Stimulated activated CD8-positive, alpha-beta memory T cell treated with anti-CD3 and anti-CD28 coated beads, Interleukin-12 subunit alpha, Interleukin-12 subunit beta, amount 100 ng/mL, for 24 hours (primary cell): Measurements from ENCODE around the gene IRAK1.

ENCODE experiments used
- DNase-seq: peaks from one replicate; pipeline ENCODE4 v3.0.0-alpha.2; 2020; ENCODE audit errors: extremely low read depth

IRAK1 gene

GRCh38 chrX:154019061-154019621 is 561 bp downstream of the IRAK1 start:
- DNase-seq, result no peak

DNA sequence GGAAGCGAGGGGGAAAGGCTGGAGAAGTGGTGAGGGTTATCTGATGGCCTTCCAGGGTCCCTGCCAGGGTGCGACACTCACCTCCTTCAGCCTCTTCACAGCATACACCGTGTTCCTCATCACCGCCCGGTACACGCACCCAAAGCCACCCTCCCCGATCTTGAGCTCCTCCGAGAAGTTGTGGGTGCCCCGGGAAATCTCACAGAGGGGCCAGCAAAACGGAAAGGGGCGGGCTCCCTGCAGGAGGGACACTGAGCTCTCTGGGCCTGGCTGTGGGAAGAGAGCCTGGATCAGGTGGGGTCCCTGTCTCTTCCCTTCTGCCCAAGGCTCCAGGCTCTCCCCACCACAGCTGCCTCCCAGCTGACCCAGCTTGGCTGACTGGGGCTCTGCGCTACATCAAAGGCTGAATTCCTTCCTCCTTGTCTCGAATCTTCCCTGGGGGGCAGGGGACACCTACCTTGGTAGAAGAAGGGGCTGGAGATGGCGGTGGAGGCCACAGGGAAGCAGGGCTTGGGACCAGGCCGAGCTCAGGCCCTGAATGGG is 1.1 kb downstream of the IRAK1 start:
- no peak for DNase-seq

- no peak for DNase-seq
Observed at GRCh38 chrX:154017766-154018517, 1.8 kb downstream of the IRAK1 start.

DNA sequence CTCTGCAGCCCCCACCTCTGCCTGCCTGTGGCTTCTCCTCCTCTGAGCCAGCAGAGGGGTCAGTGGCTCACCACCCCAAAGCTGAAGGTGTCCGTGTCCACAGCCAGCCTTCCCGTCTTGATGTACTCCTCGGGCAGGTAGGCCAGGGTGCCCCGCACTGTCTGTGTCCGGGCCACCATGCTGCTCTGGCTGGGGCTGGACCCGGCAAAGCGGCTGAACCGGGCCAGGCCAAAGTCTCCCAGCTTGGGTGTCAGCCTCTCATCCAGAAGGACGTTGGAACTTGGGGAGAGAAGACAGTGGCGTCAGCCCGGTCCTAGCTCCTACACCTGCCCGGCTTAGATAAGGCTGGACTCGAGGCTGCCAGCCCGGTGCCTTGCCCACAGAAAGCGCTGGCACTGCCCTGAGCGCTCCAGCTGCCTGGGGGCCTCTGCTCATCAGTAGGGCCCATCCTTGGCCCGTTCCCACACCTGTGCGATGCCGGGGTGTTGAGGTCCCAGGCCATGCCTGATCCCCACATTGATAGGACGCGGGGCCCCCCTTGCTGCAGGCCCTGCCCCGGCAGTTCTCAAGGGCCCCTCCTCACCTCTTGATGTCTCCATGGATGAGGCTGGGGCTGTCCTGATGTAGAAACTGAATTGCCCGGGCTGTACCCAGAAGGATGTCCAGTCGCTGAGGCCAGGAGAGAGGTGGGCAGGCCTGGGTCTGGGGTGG is 3.2 kb downstream of the IRAK1 start:
- no peak for DNase-seq

- no peak for DNase-seq
Observed at GRCh38 chrX:154015581-154016264, 4.0 kb downstream of the IRAK1 start.

DNA sequence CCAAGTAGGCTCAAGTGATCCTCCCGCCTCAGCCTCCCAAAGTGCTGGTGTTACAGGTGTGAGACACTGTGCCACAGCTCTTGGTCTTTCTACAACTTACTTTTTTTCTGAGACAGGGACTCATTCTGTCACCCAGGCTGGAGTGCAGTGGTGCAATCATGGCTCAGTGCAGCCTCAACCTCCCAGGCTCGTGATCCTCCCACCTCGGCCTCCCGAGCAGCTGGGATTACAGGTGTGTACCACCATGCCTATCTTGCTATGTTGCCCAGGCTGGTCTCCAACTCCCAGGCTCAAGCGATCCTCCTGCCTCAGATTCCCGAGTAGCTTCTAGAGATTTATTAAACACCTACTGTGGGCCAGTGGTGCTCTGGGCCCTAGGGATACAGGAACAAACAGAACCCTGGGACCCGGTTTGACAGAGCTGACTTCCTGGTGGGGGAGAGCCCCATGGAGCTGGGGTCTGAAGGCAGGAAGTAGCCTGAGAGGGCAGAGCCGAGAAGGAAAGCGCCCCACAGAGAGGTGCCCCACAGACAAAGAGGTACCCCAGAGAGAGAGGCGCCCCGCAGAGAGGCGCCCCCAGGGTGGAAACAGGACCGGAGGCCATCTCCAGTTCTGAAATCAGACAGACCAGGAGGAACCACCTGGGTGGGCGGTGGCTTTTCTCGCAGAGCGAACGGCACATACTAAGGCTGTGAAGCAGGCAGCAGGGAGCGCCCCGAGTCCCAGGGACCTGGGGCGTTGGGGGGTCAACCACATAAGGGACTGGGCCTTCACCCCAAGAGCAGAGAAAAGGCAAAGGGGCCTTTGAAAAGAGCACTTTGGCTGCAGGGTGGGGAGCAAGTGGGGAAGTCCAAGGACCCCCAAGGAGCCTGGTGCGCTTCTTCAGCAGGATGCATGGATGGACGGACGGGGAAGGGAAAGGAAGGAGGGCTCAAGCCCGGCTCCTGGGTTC is 5.0 kb downstream of the IRAK1 start:
- no peak for DNase-seq

DNA sequence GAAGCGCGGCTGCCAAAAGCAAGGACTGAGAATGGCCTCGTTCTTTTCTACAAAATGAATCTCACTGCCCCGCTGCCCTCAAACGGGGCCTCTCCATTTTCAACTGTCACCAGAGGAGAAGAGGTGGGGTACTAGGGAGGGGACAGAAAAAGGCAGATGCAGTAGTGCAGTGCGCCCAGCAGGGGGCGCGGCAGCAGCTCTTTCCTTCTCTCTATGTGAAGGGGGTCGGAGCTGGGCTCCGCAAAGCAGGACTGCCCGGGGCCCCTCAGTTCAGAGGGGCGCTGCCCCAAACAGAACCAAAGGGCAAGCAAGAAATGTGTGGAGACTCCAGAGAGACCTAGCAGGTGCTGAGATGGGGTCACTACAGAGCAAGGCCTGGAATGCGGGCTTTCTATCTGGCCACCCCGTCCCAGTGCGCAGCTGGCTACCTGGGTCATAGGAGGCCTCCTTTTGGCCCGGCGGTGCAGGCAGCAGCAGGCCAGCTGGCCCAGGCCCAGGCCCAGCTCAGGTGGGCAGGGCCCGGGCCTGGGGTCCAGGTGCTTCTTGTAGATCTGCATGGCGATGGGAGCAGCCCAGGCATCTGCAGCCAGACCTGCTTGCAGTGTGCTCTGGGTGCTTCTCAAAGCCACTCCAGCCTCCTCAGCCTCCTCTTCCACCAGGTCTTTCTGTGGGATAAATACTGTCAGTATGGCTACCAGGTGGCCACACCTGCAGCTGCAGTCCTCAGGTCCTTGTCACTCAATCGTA is 5.9 kb downstream of the IRAK1 start:
- DNase-seq, result no peak

GRCh38 chrX:154013001-154013421 is 6.7 kb downstream of the IRAK1 start:
- no peak for DNase-seq

DNA sequence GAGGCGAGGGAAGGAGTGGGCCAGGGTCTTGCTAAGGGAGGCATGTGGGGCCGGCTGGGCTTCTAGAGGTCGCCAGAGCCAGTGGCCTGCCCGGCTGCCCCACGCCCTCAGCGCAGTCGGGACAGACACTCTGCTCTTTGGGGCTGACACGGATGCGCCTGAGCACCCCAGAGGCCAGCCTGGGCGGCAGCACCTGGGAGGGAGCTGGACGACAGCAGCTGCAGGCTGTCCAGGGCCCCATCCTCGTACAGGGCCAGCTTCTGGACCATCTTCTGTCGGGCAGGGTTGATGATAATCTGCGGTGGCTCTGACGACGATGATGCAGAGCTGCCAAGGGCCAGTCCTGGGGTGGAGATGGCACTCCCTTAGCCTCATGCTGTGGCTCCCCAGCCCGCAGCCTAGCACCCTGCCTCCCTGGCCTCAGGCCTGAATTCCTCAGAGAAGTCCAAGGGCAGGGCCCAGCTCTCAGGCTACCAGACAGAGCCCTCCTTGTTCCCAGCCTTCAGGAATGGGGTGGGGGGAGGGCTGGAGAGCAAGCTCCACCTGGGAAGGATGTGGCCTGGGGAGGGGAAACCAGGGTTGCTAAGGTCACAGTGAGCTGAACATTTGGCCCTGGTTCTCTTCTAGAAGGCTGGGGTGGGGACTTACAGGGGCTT is 7.2 kb downstream of the IRAK1 start:
- no peak for DNase-seq

GRCh38 chrX:154011376-154012335 is 8.0 kb downstream of the IRAK1 start:
- DNase-seq, result no peak

GRCh38 chrX:154010330-154011087 is 9.2 kb downstream of the IRAK1 start:
- DNase-seq, result no peak

DNA sequence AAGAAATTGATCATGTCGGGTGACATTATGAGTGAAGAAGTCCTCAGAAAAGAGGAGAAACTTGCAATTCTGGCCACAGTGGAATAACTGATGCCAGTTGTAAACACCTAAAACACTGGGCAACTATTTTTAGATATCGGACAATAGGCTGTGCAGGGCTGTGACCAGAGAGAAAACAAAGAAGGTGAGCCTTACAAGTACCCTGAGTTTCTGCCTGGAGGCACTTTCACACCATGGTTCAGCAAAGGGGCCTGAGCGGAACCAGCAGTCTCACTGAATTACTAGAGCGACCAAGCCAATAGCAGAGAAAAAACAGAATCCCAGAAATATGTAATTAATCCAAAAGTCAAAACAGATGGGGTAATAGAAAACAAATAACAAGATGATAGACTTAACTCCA is 11.2 kb downstream of the IRAK1 start:
- DNase-seq, result no peak

- no peak for DNase-seq
Observed at GRCh38 chrX:154006947-154007346, 12.8 kb downstream of the IRAK1 start.

GRCh38 chrX:154004315-154004714 is 15.4 kb downstream of the IRAK1 start:
- DNase-seq, result no peak

DNA sequence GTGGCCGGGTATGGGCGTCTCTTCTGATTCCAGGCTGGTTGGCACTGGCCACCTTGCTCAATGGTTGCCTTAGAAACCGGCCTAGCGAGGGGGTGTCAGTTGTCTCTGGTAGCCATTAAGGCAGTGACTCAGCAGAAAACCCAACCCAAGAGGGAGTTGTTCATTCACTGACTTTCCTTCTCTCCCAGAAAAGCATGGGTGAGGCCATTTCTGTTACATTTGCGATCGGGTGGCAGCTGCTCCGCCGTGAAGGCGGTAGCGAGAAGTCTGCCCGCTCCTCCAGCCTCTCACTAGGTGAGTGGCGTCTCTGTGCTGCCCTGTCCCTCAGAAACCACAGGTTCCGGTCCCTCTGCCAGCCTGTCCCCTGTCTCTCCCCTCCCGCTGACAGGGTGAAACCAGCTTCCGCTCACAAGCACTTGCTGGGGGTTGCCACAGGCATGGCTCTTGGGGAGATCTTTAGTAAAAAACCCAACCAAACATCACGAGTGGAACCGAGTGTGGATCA is 17.4 kb downstream of the IRAK1 start:
- no peak for DNase-seq

GRCh38 chrX:154000051-154000450 is 19.7 kb downstream of the IRAK1 start:
- DNase-seq, result no peak

DNA sequence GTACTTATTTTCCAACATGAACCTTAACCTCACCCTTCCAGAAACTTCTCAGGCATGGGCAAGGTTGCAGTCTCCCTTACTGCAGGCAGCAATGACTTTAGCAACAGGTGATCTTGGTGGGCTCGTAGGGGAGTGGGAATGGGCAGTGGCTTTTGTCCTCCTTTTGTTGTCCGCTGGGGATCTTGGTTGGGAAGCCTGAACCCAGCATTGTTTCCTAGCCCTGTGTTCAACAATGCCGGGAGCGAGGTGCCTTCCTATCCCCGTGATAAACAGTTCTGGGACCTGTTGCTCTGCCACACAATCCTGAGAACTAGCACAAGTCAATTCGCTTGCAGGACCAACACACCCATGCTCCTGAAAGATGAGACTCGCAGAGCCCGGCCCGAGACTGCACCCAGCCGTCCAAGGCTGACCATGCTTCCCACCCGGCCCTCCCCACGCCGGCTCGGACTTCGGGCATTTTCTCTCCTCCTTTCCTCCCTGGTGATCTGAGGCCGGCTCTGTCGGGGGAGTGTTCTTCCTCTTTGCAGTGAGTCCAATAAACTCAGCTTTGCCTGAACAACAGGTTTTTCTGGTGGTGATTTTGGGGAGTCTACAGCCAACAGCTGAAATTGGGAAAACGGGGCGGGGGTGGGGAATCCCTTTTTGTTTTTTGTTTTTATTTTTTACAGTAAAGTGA is 20.2 kb downstream of the IRAK1 start:
- no peak for DNase-seq
